Karpas-422 (cell line): ENCODE data around the gene PTGFRN. TPM values are rescaled to one million over a fixed set of nuclear protein-coding genes. Genes with fewer than 3 reads are reported as not detected.

Experiments used
- DNase-seq: peaks from one replicate; pipeline ENCODE4 v3.0.0-alpha.2; 2015
- H2AFZ ChIP-seq: fragments of 200-600 bp; sonication (generic); 2 replicates; pipeline ENCODE4 v1.6.1; 2014; ENCODE audit warnings: antibody characterized with exemption, low read length, mixed read lengths
- H3K27ac ChIP-seq: fragments of 200-600 bp; sonication (generic); 2 replicates; pipeline ENCODE4 v1.5.1; 2014; ENCODE audit warnings: mild to moderate bottlenecking, low read length, moderate library complexity
- H3K27me3 ChIP-seq: fragments of 200-600 bp; sonication (generic); 2 replicates; pipeline ENCODE4 v1.6.1; 2014; ENCODE audit warnings: low read length, mixed read lengths
- H3K36me3 ChIP-seq: fragments of 200-600 bp; sonication (generic); 2 replicates; pipeline ENCODE4 v1.6.1; 2014; ENCODE audit warnings: low read length, mixed read lengths; ENCODE audit not compliant: insufficient read depth
- H3K4me1 ChIP-seq: fragments of 200-600 bp; sonication (generic); 2 replicates; pipeline ENCODE4 v1.6.1; 2014; ENCODE audit warnings: mild to moderate bottlenecking, low read length, mixed read lengths
- H3K4me2 ChIP-seq: fragments of 200-600 bp; sonication (generic); 2 replicates; pipeline ENCODE4 v1.6.1; 2014; ENCODE audit warnings: low read length, low read depth, mild to moderate bottlenecking; ENCODE audit not compliant: poor library complexity, severe bottlenecking
- H3K4me3 ChIP-seq: fragments of 200-600 bp; sonication (generic); 2 replicates; pipeline ENCODE4 v1.5.1; 2014; ENCODE audit warnings: mild to moderate bottlenecking, antibody characterized with exemption, low read length, mixed read lengths
- H3K79me2 ChIP-seq: fragments of 200-600 bp; sonication (generic); 2 replicates; pipeline ENCODE4 v1.6.1; 2014; ENCODE audit warnings: mild to moderate bottlenecking, low read length, mixed read lengths
- H3K9ac ChIP-seq: fragments of 200-600 bp; sonication (generic); 2 replicates; pipeline ENCODE4 v1.6.0; 2014; ENCODE audit warnings: low read length
- H3K9me2 ChIP-seq: fragments of 200-600 bp; sonication (generic), shearing (Covaris generic); replicated peaks from 2 replicates; pipeline ENCODE4 v1.6.0; 2014; ENCODE audit warnings: mild to moderate bottlenecking, low read length, moderate library complexity; ENCODE audit not compliant: insufficient read depth
- H3K9me3 ChIP-seq: fragments of 300-700, 200-600 bp; sonication (generic); 2 replicates; pipeline ENCODE4 v1.6.1; 2014; ENCODE audit warnings: low read length, mixed read lengths
- H4K20me1 ChIP-seq: fragments of 200-600 bp; sonication (generic); 2 replicates; pipeline ENCODE4 v1.6.1; 2014; ENCODE audit warnings: mild to moderate bottlenecking, antibody characterized with exemption, low read length, low read depth; ENCODE audit not compliant: insufficient read depth
- total RNA-seq: library from RNA; depleted of rRNA; stranded (reverse); fragments of >200 nt; shearing (Covaris generic); gene quantifications from 2 replicates; pipeline ENCODE4 v1.2.3, GENCODE V29; 2014; ENCODE audit warnings: low replicate concordance

PTGFRN gene
- total RNA-seq, 1 experiment from 2014 or later: not detected

- Histone ChIP-seq H3K79me2 (no peaks in the 10 kb centered on the region), H3K4me3 (no peak overlapping the region), H3K9me2 (no peaks in the 10 kb centered on the region), H3K36me3 (no peaks in the 10 kb centered on the region), H3K27ac (no peak overlapping the region), H3K9ac (no peak overlapping the region), H4K20me1 (no peaks in the 10 kb centered on the region), H3K27me3 (no peaks in the 10 kb centered on the region), H2AFZ (no peak overlapping the region), H3K9me3 (no peaks in the 10 kb centered on the region), H3K4me2 (no peak overlapping the region), H3K4me1 (no peaks in the 10 kb centered on the region)
- DNase-seq: no peak
Measured at GRCh38 chr1:116940814-116941599, 31.3 kb downstream of the PTGFRN start.

DNA sequence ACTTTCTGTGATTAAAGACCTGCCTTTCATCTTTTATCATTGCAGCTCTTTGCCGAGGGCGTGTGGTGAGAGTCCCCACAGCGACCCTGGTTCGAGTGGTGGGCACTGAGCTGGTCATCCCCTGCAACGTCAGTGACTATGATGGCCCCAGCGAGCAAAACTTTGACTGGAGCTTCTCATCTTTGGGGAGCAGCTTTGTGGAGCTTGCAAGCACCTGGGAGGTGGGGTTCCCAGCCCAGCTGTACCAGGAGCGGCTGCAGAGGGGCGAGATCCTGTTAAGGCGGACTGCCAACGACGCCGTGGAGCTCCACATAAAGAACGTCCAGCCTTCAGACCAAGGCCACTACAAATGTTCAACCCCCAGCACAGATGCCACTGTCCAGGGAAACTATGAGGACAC, 32.0 kb downstream of the PTGFRN start:
- no peak overlapping the region for H3K9ac ChIP-seq
- no peaks in the 10 kb centered on the region for H3K36me3 ChIP-seq
- no peaks in the 10 kb centered on the region for H3K9me2 ChIP-seq
- H2AFZ ChIP-seq: no peak overlapping the region
- H4K20me1 ChIP-seq: no peaks in the 10 kb centered on the region
- DNase-seq: no peak
- H3K4me3 ChIP-seq: no peak overlapping the region
- no peaks in the 10 kb centered on the region for H3K4me1 ChIP-seq
- no peaks in the 10 kb centered on the region for H3K9me3 ChIP-seq
- no peak overlapping the region for H3K27ac ChIP-seq
- H3K79me2 ChIP-seq: no peaks in the 10 kb centered on the region
- no peaks in the 10 kb centered on the region for H3K27me3 ChIP-seq
- H3K4me2 ChIP-seq: no peak overlapping the region

- H3K36me3 ChIP-seq: no peaks in the 10 kb centered on the region
- no peak overlapping the region for H3K4me2 ChIP-seq
- H3K79me2 ChIP-seq: no peaks in the 10 kb centered on the region
- H3K9me3 ChIP-seq: no peaks in the 10 kb centered on the region
- no peak for DNase-seq
- no peak overlapping the region for H3K9ac ChIP-seq
- H2AFZ ChIP-seq: no peak overlapping the region
- no peaks in the 10 kb centered on the region for H4K20me1 ChIP-seq
- no peak overlapping the region for H3K4me3 ChIP-seq
- H3K4me1 ChIP-seq: no peaks in the 10 kb centered on the region
- no peak overlapping the region for H3K27ac ChIP-seq
- H3K27me3 ChIP-seq: no peaks in the 10 kb centered on the region
- no peaks in the 10 kb centered on the region for H3K9me2 ChIP-seq
Measured at GRCh38 chr1:116942344-116942743, 32.6 kb downstream of the PTGFRN start.

- no peak for DNase-seq
- no peaks in the 10 kb centered on the region for H3K79me2 ChIP-seq
- no peaks in the 10 kb centered on the region for H4K20me1 ChIP-seq
- H3K4me2 ChIP-seq: no peak overlapping the region
- H3K27ac ChIP-seq: no peak overlapping the region
- no peak overlapping the region for H3K4me3 ChIP-seq
- H2AFZ ChIP-seq: no peak overlapping the region
- no peaks in the 10 kb centered on the region for H3K27me3 ChIP-seq
- H3K9ac ChIP-seq: no peak overlapping the region
- H3K9me2 ChIP-seq: no peaks in the 10 kb centered on the region
- H3K9me3 ChIP-seq: no peaks in the 10 kb centered on the region
- H3K36me3 ChIP-seq: no peaks in the 10 kb centered on the region
- no peaks in the 10 kb centered on the region for H3K4me1 ChIP-seq
Measured at GRCh38 chr1:116943438-116943837, 33.7 kb downstream of the PTGFRN start.

DNA sequence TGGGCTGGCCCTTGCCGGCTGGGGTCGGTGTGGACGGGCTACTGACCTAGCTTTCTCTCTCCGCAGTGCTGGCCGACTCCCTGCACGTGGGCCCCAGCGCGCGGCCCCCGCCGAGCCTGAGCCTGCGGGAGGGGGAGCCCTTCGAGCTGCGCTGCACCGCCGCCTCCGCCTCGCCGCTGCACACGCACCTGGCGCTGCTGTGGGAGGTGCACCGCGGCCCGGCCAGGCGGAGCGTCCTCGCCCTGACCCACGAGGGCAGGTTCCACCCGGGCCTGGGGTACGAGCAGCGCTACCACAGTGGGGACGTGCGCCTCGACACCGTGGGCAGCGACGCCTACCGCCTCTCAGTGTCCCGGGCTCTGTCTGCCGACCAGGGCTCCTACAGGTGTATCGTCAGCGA, 34.9 kb downstream of the PTGFRN start:
- H3K79me2 ChIP-seq: no peaks in the 10 kb centered on the region
- H3K9me3 ChIP-seq: no peaks in the 10 kb centered on the region
- H3K4me3 ChIP-seq: no peak overlapping the region
- H3K27me3 ChIP-seq: no peaks in the 10 kb centered on the region
- H3K36me3 ChIP-seq: no peaks in the 10 kb centered on the region
- no peak overlapping the region for H3K27ac ChIP-seq
- H3K9me2 ChIP-seq: no peaks in the 10 kb centered on the region
- H3K4me1 ChIP-seq: no peaks in the 10 kb centered on the region
- H3K4me2 ChIP-seq: no peak overlapping the region
- H4K20me1 ChIP-seq: no peaks in the 10 kb centered on the region
- no peak overlapping the region for H2AFZ ChIP-seq
- no peak overlapping the region for H3K9ac ChIP-seq
- no peak for DNase-seq

- Histone ChIP-seq H3K9ac (no peak overlapping the region), H3K79me2 (no peaks in the 10 kb centered on the region), H3K36me3 (no peaks in the 10 kb centered on the region), H3K4me1 (no peaks in the 10 kb centered on the region), H3K9me2 (no peaks in the 10 kb centered on the region), H3K27ac (no peak overlapping the region), H3K4me2 (no peak overlapping the region), H4K20me1 (no peaks in the 10 kb centered on the region), H2AFZ (no peak overlapping the region), H3K9me3 (no peaks in the 10 kb centered on the region), H3K4me3 (no peak overlapping the region), H3K27me3 (no peaks in the 10 kb centered on the region)
- no peak for DNase-seq
Measured at GRCh38 chr1:116945421-116945820, 35.7 kb downstream of the PTGFRN start.

DNA sequence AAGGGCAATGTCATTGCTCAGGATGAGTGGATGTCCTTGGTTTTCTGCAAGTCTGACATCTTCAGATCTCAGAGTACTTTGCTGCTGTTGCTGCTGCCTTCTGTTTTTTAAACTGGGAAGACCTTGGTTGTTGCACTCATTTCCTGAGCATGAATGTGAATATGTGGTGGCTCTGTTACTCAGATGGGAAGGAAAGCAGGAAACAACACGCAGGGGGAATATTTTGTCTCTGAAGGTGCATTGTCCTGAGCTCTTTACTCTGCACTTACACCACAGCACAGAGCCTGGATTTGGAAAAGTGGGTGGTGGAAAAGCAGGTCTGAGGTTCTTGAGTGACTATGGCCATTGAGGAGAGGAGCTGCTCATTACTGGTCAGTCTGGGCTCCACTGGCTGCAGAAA, 36.3 kb downstream of the PTGFRN start:
- no peaks in the 10 kb centered on the region for H3K9me2 ChIP-seq
- H4K20me1 ChIP-seq: no peaks in the 10 kb centered on the region
- H3K36me3 ChIP-seq: no peaks in the 10 kb centered on the region
- no peaks in the 10 kb centered on the region for H3K4me1 ChIP-seq
- no peaks in the 10 kb centered on the region for H3K9me3 ChIP-seq
- H3K27ac ChIP-seq: no peak overlapping the region
- no peaks in the 10 kb centered on the region for H3K79me2 ChIP-seq
- no peak for DNase-seq
- H3K27me3 ChIP-seq: no peaks in the 10 kb centered on the region
- no peak overlapping the region for H3K4me3 ChIP-seq
- no peak overlapping the region for H3K4me2 ChIP-seq
- no peak overlapping the region for H2AFZ ChIP-seq
- H3K9ac ChIP-seq: no peak overlapping the region

GRCh38 chr1:116947092-116947860, 37.6 kb downstream of the PTGFRN start:
- Histone ChIP-seq H3K79me2 (no peaks in the 10 kb centered on the region), H3K4me2 (no peak overlapping the region), H3K27me3 (no peaks in the 10 kb centered on the region), H3K9ac (no peak overlapping the region), H3K9me2 (no peaks in the 10 kb centered on the region), H4K20me1 (no peaks in the 10 kb centered on the region), H3K36me3 (no peaks in the 10 kb centered on the region), H3K9me3 (no peaks in the 10 kb centered on the region), H2AFZ (no peak overlapping the region), H3K4me3 (no peak overlapping the region), H3K4me1 (no peaks in the 10 kb centered on the region), H3K27ac (no peak overlapping the region)
- no peak for DNase-seq
